HG03571 (cell line): ENCODE measurements around the gene ADPRH.

Experiments used
- ATAC-seq: cut with Tn5 transposase; IDR thresholded peaks from one replicate; pipeline ENCODE4 v1.9.1; 2021; ENCODE audit not compliant: unreplicated experiment

Gene ADPRH

DNA sequence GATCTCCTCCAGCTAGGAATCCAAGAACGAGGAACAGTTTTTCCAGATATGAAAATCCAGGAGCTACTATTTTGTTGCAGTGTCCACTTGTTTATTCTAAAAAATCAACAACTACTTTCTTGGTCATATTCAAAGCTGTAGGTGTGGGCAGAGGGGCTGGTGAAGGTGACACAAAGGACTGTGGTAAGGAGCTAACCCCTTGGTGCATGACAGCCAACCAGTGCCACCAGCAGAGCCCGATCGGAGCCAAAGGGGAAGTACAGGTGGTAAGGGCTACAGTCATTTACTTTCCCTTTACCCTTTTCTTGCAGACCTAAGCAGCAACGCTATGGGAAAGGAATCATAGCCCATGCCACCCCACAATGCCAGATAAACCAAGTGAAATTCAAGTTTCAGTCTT lies 49.1 kb downstream of the ADPRH start:
- ATAC-seq: peak; percentile 49

- ATAC-seq: peak; percentile 40
Observed at GRCh38 chr3:119628816-119629445, 49.6 kb downstream of the ADPRH start.

DNA sequence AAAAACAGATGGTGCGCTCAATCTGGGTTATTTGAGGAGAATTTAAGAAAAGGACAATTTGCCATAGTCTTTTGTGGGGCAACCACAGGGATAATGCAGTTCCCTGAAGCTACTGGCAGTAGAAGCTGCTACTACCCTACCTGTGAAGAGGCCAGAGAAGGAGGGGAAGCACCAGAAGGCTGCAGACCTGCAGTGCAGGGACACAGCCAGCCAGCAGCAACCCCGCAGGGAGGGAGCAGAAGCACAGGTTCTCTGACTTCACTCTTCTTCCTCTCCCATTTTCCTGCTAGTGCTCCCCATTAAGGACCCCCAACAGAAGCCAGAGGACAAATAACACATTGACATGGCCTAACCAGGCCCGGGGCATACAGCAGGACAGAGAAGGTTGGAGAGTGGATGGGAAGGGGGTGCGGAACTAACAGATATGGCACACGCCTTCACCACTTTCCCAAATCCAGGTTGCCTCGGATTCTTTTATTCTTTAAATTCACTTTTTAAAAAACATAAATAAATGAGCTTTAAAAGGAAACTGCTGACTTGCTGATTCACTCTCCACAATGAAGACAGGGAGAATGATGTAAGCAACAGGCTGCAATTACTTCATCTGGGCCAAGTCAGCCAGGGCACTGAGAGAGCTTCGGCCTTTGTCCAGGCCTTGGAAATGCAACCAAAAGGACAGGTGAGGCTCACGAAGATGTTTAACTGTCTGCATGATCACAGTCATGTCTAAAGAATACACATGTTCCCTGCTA lies 51.0 kb downstream of the ADPRH start:
- ATAC-seq: no peak

DNA sequence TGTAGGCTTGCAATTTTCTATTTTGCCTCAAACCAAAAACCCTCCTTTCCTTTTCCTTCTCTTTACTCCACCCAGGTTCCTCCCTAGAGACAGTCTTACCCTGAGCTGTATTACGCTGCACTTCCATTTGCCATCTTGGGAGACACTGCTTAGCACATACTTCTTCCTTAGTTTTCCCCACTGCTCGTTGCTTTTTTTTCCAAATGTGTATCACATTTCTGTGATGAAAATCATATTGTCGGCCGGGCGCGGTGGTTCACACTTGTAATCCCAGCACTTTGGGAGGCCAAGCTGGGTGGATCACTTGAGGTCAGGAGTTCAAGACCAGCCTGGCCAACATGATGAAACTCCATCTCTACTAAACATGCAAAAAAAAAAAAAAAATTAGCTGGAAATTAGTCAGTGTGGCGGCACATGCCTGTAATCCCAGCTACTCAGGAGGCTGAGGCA lies 51.6 kb downstream of the ADPRH start:
- no peak for ATAC-seq

DNA sequence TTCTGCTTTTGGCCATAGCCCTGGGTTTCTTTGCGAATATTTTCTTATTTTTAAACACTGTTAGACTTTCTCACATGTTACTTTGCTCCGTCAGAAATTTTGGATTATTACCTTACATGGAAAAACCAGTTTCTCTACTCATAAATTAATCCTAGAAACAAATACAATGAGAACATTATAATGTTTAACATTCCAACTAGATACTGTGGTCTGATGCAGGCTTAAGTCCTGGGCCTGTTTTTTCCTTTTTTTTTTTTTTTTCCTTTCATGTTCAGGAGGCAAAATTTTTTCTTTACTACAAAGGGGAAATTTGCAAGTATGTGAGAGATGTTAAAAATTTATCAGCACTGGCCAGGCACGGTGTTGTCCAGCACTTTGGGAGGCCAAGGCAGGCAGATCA lies 52.2 kb downstream of the ADPRH start:
- ATAC-seq: no peak

GRCh38 chr3:119632216-119632615 lies 52.9 kb downstream of the ADPRH start:
- ATAC-seq: no peak

GRCh38 chr3:119632829-119633228 lies 53.5 kb downstream of the ADPRH start:
- ATAC-seq: no peak

DNA sequence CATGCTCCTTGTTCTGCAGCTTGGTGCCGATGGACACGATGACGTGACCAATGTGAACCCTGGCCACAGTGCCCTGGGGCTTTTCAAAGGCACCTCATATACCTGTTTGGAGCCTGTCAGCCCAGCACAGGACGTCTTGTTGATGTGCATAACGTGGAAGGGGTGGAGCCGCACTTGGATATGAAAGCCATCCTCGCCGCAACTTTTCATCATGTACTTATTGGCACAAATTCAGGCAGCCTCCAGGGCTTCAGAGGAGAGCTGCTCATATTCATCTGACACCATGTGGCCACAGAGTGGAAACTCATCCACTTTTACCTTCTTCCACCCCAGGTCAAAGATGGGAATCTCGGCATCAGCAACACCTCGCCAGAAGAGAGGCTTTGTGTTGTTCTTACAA lies 56.4 kb downstream of the ADPRH start:
- no peak for ATAC-seq

DNA sequence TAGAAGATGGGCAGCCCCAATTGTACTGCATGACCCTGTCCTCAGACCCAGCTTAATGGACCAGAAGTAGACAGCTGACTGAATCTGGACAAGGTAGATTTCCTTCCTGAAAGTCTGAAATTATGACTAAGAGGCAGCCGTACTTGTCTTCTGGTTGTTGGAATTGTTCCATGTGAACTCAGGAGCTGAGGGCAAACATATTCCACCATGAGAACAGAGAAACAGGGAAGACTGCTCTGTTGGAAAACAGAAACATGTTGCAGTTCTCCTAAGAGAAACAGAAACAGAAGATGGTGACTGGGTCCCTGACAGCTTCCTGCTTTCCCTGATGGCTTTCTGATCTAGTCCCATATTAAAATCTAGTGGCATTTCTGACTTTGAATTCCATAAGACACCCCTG lies 57.0 kb downstream of the ADPRH start:
- no peak for ATAC-seq

- ATAC-seq: no peak
Observed at GRCh38 chr3:119636891-119637611, 57.8 kb downstream of the ADPRH start.

DNA sequence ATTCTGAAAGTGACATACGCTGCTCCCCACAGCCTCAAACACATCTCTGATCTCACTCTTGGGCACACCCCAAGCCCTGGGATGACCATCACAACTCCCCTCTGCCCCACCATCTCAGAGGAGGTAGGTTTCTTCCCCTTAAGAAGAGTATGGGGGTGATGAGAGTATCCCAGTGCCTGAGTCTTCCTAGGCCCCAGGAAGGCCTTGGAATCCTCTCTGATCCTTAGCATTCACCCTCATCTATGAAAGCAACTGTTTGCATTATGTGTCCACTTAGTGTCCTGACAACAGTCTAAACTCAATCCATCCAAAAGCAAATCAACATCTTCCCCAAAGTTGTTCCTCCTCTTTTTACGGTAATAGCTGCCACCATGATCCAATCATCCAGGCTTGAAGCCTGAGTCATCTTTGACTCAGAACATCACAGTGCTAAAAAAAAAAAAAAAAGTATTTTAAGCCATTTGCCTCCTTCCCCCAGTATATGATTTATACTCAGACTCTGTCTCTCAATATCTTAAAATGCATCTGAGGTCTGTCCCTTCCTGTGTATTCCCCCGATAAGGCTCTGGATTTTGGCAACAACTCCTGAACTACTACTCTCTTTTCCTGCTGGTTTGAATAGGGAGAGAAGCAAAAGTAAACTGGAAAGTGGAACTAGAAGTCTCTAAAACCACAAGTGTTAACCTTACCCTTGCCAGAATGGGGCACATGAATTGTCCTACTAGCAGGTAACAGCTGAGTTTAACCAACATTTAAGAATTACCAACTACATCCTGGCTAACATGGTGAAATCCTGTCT lies 58.6 kb downstream of the ADPRH start:
- peak; percentile 38 for ATAC-seq
